Measurements from ENCODE around the gene NAA38.

Gene NAA38

GRCh38 chr17:7833795-7834541 lies 23.4 kb downstream of the NAA38 start, which contains the start of gene KDM6B:
TSS of gene KDM6B (plus strand) at chr17:7834217. CDS start at chr17:7845555, 11,338 bp downstream.
- DNase-seq: peak; percentile 90
- Histone ChIP-seq H3K27me3 (replicated peaks; ENCODE audit: insufficient read depth, low read length) (peaks cover 41% of the 10 kb centered on the region), H3F3A (ENCODE audit: insufficient read depth, low read length) (peaks cover 31% of the 10 kb centered on the region), H3K9me3 (replicated peaks; ENCODE audit: insufficient read depth, low read length) (no peaks in the 10 kb centered on the region), H3K36me3 (replicated peaks; ENCODE audit: insufficient read depth, low read length) (no peaks in the 10 kb centered on the region), H2AFZ (ENCODE audit: low read length) (peak within 1 kb of the TSS; percentile 95), H3K9me2 (replicated peaks; ENCODE audit: insufficient read depth, low read length) (no peaks in the 10 kb centered on the region), H3K4me1 (ENCODE audit: low read length) (peaks cover 31% of the 10 kb centered on the region), H3K9ac (ENCODE audit: low read length) (peak within 1 kb of the TSS; percentile 86), H3K79me2 (ENCODE audit: low read length) (no peaks in the 10 kb centered on the region), H4K20me1 (ENCODE audit: insufficient read depth, low read length) (no peaks in the 10 kb centered on the region), H3K4me2 (ENCODE audit: low read depth, low read length) (peak within 1 kb of the TSS; percentile 100), H3K4me3 (ENCODE audit: low read length) (peak within 1 kb of the TSS; percentile 93), H3K27ac (ENCODE audit: low read length) (peak within 1 kb of the TSS; percentile 92)
- TF ChIP-seq EZH2 (optimal IDR thresholded peaks at IDR 0.05; ENCODE audit: low read depth, low read length) (no peak), CTCF (IDR thresholded peaks at IDR 0.05; ENCODE audit: low read length) (no peak), EZH2phosphoT487 (IDR thresholded peaks at IDR 0.05; ENCODE audit: low read length) (no peak)

- Histone ChIP-seq H3K27me3 (replicated peaks; ENCODE audit: insufficient read depth, low read length) (peaks cover 49% of the 10 kb centered on the region), H3K79me2 (ENCODE audit: low read length) (no peaks in the 10 kb centered on the region), H3K4me2 (ENCODE audit: low read depth, low read length) (peak overlapping the region; percentile 100), H3F3A (ENCODE audit: insufficient read depth, low read length) (peaks cover 31% of the 10 kb centered on the region), H3K36me3 (replicated peaks; ENCODE audit: insufficient read depth, low read length) (no peaks in the 10 kb centered on the region), H3K9me2 (replicated peaks; ENCODE audit: insufficient read depth, low read length) (no peaks in the 10 kb centered on the region), H3K4me3 (ENCODE audit: low read length) (peak overlapping the region; percentile 93), H3K27ac (ENCODE audit: low read length) (no peak overlapping the region), H4K20me1 (ENCODE audit: insufficient read depth, low read length) (no peaks in the 10 kb centered on the region), H3K9me3 (replicated peaks; ENCODE audit: insufficient read depth, low read length) (no peaks in the 10 kb centered on the region), H3K9ac (ENCODE audit: low read length) (no peak overlapping the region), H2AFZ (ENCODE audit: low read length) (peak overlapping the region; percentile 93), H3K4me1 (ENCODE audit: low read length) (peaks cover 25% of the 10 kb centered on the region)
- no peak for TF ChIP-seq EZH2phosphoT487 (IDR thresholded peaks at IDR 0.05; ENCODE audit: low read length)
- no peak for TF ChIP-seq CTCF (IDR thresholded peaks at IDR 0.05; ENCODE audit: low read length)
- no peak for TF ChIP-seq EZH2 (optimal IDR thresholded peaks at IDR 0.05; ENCODE audit: low read depth, low read length)
- DNase-seq: no peak
These were observed 24.2 kb downstream of the NAA38 start for GRCh38 chr17:7833011-7833794.

GRCh38 chr17:7832431-7832830 lies 24.9 kb downstream of the NAA38 start:
- Histone ChIP-seq H3K9ac (ENCODE audit: low read length) (no peak overlapping the region), H3K4me2 (ENCODE audit: low read depth, low read length) (no peak overlapping the region), H3K4me1 (ENCODE audit: low read length) (peaks cover 21% of the 10 kb centered on the region), H3K79me2 (ENCODE audit: low read length) (no peaks in the 10 kb centered on the region), H2AFZ (ENCODE audit: low read length) (no peak overlapping the region), H3K27ac (ENCODE audit: low read length) (no peak overlapping the region), H4K20me1 (ENCODE audit: insufficient read depth, low read length) (no peaks in the 10 kb centered on the region), H3K9me3 (replicated peaks; ENCODE audit: insufficient read depth, low read length) (no peaks in the 10 kb centered on the region), H3K4me3 (ENCODE audit: low read length) (no peak overlapping the region), H3K9me2 (replicated peaks; ENCODE audit: insufficient read depth, low read length) (no peaks in the 10 kb centered on the region), H3K36me3 (replicated peaks; ENCODE audit: insufficient read depth, low read length) (no peaks in the 10 kb centered on the region), H3K27me3 (replicated peaks; ENCODE audit: insufficient read depth, low read length) (peaks cover 57% of the 10 kb centered on the region), H3F3A (ENCODE audit: insufficient read depth, low read length) (peaks cover 26% of the 10 kb centered on the region)
- DNase-seq: no peak
- TF ChIP-seq EZH2phosphoT487 (IDR thresholded peaks at IDR 0.05; ENCODE audit: low read length): no peak
- TF ChIP-seq EZH2 (optimal IDR thresholded peaks at IDR 0.05; ENCODE audit: low read depth, low read length): no peak
- no peak for TF ChIP-seq CTCF (IDR thresholded peaks at IDR 0.05; ENCODE audit: low read length)
